ENCODE measurements around the gene SOX9. TPM values are rescaled to one million over a fixed set of nuclear protein-coding genes. Genes with fewer than 3 reads are reported as not detected.

SOX9 gene
- total RNA-seq, 1 donor from 2014 or later, result 1.6 TPM

GRCh38 chr17:72079700-72080099 is 41.1 kb upstream of the SOX9 start:
- no peak for TF ChIP-seq CTCF (IDR thresholded peaks at IDR 0.05; ENCODE audit: partially characterized antibody, unreplicated experiment)

GRCh38 chr17:72087876-72088275 is 32.9 kb upstream of the SOX9 start:
- H3K4me1 Mint-ChIP-seq (ENCODE audit: low read depth, unreplicated experiment), result no peaks in the 10 kb centered on the region
- no peaks in the 10 kb centered on the region for H3K9me3 Mint-ChIP-seq (ENCODE audit: unreplicated experiment)
- no peak for DNase-seq
- no peak overlapping the region for H3K27ac Mint-ChIP-seq (ENCODE audit: unreplicated experiment)
- H3K4me3 Mint-ChIP-seq (ENCODE audit: unreplicated experiment), result no peak overlapping the region
- H3K36me3 Mint-ChIP-seq (ENCODE audit: unreplicated experiment), result no peaks in the 10 kb centered on the region
- H3K27me3 Mint-ChIP-seq (ENCODE audit: unreplicated experiment), result no peaks in the 10 kb centered on the region
- TF ChIP-seq CTCF (IDR thresholded peaks at IDR 0.05; ENCODE audit: partially characterized antibody, unreplicated experiment), result no peak

More at GRCh38 chr17:72079700-72080099, 41.1 kb upstream of the SOX9 start:
- Mint-ChIP-seq H3K4me3 (ENCODE audit: unreplicated experiment) (no peak overlapping the region), H3K9me3 (ENCODE audit: unreplicated experiment) (peaks cover 4% of the 10 kb centered on the region), H3K4me1 (ENCODE audit: low read depth, unreplicated experiment) (no peaks in the 10 kb centered on the region), H3K27ac (ENCODE audit: unreplicated experiment) (no peak overlapping the region), H3K36me3 (ENCODE audit: unreplicated experiment) (no peaks in the 10 kb centered on the region), H3K27me3 (ENCODE audit: unreplicated experiment) (peaks cover 2% of the 10 kb centered on the region)
- DNase-seq, result no peak

GRCh38 chr17:72089453-72089987 is 31.3 kb upstream of the SOX9 start:
- no peaks in the 10 kb centered on the region for H3K27me3 Mint-ChIP-seq (ENCODE audit: unreplicated experiment)
- no peak for DNase-seq
- H3K4me1 Mint-ChIP-seq (ENCODE audit: low read depth, unreplicated experiment), result no peaks in the 10 kb centered on the region
- no peaks in the 10 kb centered on the region for H3K9me3 Mint-ChIP-seq (ENCODE audit: unreplicated experiment)
- no peaks in the 10 kb centered on the region for H3K36me3 Mint-ChIP-seq (ENCODE audit: unreplicated experiment)
- no peak overlapping the region for H3K27ac Mint-ChIP-seq (ENCODE audit: unreplicated experiment)
- no peak overlapping the region for H3K4me3 Mint-ChIP-seq (ENCODE audit: unreplicated experiment)
- no peak for TF ChIP-seq CTCF (IDR thresholded peaks at IDR 0.05; ENCODE audit: partially characterized antibody, unreplicated experiment)

DNA sequence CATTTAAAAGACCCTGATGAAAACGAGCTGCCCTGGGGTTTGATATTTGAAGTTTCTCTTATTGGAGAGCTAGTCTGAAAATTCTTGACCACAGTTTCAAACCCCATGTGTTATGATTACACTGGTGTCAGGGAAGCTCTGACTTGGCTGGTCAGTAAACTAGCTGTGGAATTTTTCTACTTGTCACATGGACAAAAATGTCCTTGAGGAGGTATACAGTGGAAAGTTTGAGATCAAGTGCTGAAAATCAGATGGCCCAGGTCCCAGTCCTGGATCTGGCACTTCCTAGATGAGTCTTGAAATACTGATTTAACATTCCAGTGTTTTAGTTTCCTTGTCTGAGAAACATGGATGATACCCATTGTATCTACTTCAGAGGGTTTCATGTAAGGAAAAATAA is 30.7 kb upstream of the SOX9 start:
- Mint-ChIP-seq H3K9me3 (ENCODE audit: unreplicated experiment) (no peaks in the 10 kb centered on the region), H3K27me3 (ENCODE audit: unreplicated experiment) (no peaks in the 10 kb centered on the region), H3K27ac (ENCODE audit: unreplicated experiment) (no peak overlapping the region), H3K36me3 (ENCODE audit: unreplicated experiment) (no peaks in the 10 kb centered on the region), H3K4me3 (ENCODE audit: unreplicated experiment) (no peak overlapping the region), H3K4me1 (ENCODE audit: low read depth, unreplicated experiment) (no peaks in the 10 kb centered on the region)
- no peak for DNase-seq
- TF ChIP-seq CTCF (IDR thresholded peaks at IDR 0.05; ENCODE audit: partially characterized antibody, unreplicated experiment), result no peak

DNA sequence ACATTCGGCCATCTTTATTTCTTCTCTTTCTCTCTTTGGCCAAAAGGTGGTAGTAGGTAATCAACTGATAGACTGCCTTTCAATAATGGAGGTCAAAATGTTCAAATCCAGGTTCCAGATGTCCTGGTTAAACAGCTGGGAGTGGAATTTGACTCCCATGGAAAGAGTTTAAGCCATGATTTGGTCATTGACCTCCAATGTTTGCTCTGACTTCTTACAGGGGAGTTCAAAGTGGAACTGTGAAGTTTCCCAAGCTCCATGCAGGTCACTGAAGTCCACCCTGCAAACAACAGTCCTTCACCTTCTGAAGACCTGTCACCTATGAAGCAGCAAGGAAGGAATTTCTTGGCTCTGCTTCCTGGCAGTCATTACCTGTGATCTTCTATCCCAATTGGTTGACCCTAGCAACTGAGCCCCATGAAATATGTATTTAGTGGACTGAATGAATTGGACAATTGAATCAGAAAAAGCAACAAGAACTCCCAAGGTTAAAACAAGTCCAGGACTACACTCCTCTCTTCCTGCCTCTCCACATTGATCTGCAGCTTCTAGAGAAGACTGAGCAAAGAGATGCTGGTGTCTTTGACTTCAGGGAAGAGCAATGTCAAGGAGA is 28.0 kb upstream of the SOX9 start:
- no peak for DNase-seq
- H3K4me3 Mint-ChIP-seq (ENCODE audit: unreplicated experiment), result no peak overlapping the region
- H3K4me1 Mint-ChIP-seq (ENCODE audit: low read depth, unreplicated experiment), result no peaks in the 10 kb centered on the region
- H3K9me3 Mint-ChIP-seq (ENCODE audit: unreplicated experiment), result no peaks in the 10 kb centered on the region
- TF ChIP-seq CTCF (IDR thresholded peaks at IDR 0.05; ENCODE audit: partially characterized antibody, unreplicated experiment), result no peak
- peaks cover 2% of the 10 kb centered on the region for H3K27me3 Mint-ChIP-seq (ENCODE audit: unreplicated experiment)
- H3K27ac Mint-ChIP-seq (ENCODE audit: unreplicated experiment), result no peak overlapping the region
- H3K36me3 Mint-ChIP-seq (ENCODE audit: unreplicated experiment), result no peaks in the 10 kb centered on the region

Data from glutamatergic neuron (in vitro differentiated cells).